GM10266 (cell line): Measurements from ENCODE around the gene CCDC18.
"Not testable (repeated sequence)": the region's sequence is repeated elsewhere in the genome, so short reads cannot be mapped to it uniquely, and the experiment has no call there.

ENCODE experiments used
- DNase-seq: peaks from one replicate; pipeline ENCODE4 v3.0.0; 2012; ENCODE audit errors: extremely low spot score
- CTCF ChIP-seq: IDR thresholded peaks from 2 replicates; pipeline ENCODE4 v1.5.1; 2012; ENCODE audit warnings: mild to moderate bottlenecking, low read depth; ENCODE audit not compliant: control insufficient read depth, insufficient read depth; ENCODE audit errors: missing control alignments

CCDC18 gene

GRCh38 chr1:93221913-93222312 lies 41.4 kb downstream of the CCDC18 start:
- DNase-seq = no peak
- no peak for TF ChIP-seq CTCF

DNA sequence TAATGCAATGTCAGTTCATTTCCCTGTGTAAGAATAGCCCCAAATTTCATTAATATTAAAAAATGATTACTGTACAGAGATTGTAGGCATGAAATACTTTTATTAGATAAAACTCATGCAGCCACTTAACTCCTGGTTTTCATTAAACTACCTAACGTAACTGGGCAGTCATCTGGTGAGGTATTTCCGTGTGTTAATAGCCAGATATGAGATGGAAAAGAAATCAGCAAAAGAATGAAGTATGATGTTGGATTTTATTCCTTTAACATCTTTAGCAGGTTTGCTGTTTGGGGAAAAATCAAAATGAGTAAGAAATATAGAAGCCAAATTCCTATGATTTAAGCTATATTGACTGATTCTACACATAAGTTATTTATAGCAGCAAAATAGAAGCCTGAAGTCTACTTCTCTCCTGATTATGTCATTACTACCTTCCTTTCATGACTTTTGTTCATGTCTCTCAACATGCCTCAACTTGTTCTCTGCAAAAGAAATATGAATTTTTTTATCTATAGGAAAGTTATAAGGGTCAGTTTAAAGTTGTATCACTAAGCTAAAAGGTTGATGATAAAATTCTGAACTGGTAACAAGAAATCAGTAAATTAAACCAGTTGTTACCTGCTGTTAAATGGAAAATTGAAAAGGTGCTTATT lies 42.6 kb downstream of the CCDC18 start:
- no peak for DNase-seq
- TF ChIP-seq CTCF = no peak

DNA sequence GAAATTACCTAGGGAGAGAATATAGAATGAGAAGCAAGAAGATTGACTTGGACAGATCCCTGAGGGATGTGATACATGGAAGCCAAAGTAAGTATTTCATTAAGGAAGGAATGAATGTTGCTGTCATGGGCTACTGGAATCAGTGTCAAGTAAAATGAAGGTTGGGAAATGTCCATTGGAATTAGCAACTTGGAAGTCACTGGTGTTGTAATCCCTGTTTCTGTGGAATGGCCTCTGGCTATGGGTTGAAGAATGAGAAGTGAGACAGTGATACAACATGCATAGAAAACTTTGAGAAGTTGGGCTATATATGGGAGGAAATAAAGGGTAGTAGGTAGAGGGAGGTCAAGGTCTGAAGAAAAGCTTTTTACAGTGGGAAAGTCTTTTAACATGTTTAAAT lies 54.7 kb downstream of the CCDC18 start:
- no peak for TF ChIP-seq CTCF
- no peak for DNase-seq

GRCh38 chr1:93237021-93237420 lies 56.5 kb downstream of the CCDC18 start:
- no peak for TF ChIP-seq CTCF

GRCh38 chr1:93238425-93238824 lies 57.9 kb downstream of the CCDC18 start:
- TF ChIP-seq CTCF = no peak
- DNase-seq = no peak

More at GRCh38 chr1:93237021-93237420, 56.5 kb downstream of the CCDC18 start:
- no peak for DNase-seq

GRCh38 chr1:93239863-93240262 lies 59.3 kb downstream of the CCDC18 start:
- DNase-seq = no peak
- no peak for TF ChIP-seq CTCF

DNA sequence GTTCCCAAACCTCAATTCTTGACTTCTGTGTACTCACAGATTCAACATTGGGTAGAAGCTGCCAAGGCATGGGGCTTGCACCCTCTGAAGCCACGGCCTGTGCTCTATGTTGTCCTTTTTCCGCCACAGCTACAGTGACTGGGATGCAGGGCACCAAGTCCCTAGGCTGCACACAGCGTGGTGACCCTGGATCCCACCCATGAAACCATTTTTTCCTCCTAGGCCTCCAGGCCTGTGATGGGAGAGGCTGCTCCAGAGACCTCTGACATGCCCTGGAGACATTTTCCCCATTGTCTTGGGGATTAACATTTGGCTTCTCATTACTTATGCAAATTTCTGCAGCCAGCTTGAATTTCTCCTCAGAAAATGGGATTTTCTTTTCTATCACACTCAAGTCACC lies 62.7 kb downstream of the CCDC18 start:
- not testable (repeated sequence) for DNase-seq

GRCh38 chr1:93244298-93245069 lies 64.0 kb downstream of the CCDC18 start:
- no peak for DNase-seq
- no peak for TF ChIP-seq CTCF
